ENCODE results near the gene CCNL1.
"Not testable (repeated sequence)": the region's sequence is repeated elsewhere in the genome, so short reads cannot be mapped to it uniquely, and the experiment has no call there.

Gene CCNL1

DNA sequence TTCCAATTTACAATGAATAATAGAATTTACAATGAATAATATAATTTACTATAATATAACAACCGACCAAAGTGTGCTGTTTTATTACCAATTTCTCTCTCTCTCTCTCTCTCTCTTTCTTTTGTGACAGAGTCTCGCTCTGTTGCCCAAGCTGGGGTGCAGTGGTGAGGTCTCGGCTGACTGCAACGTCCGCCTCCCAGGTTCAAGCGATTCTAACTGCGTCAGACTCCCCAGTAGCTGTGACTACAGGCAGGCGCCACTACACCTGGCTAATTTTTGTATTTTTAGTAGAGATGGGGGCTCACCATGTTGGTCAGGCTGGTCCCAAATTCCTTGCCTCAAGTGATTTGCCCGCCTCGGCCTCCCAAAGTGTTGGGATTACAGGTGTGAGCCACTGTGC, 17.0 kb upstream of the CCNL1 start:
- TF ChIP-seq, protein P1, sequence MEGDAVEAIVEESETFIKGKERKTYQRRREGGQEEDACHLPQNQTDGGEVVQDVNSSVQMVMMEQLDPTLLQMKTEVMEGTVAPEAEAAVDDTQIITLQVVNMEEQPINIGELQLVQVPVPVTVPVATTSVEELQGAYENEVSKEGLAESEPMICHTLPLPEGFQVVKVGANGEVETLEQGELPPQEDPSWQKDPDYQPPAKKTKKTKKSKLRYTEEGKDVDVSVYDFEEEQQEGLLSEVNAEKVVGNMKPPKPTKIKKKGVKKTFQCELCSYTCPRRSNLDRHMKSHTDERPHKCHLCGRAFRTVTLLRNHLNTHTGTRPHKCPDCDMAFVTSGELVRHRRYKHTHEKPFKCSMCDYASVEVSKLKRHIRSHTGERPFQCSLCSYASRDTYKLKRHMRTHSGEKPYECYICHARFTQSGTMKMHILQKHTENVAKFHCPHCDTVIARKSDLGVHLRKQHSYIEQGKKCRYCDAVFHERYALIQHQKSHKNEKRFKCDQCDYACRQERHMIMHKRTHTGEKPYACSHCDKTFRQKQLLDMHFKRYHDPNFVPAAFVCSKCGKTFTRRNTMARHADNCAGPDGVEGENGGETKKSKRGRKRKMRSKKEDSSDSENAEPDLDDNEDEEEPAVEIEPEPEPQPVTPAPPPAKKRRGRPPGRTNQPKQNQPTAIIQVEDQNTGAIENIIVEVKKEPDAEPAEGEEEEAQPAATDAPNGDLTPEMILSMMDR (IDR thresholded peaks at IDR 0.05; ENCODE audit: low read depth, low read length, missing control alignments): no peak

DNA sequence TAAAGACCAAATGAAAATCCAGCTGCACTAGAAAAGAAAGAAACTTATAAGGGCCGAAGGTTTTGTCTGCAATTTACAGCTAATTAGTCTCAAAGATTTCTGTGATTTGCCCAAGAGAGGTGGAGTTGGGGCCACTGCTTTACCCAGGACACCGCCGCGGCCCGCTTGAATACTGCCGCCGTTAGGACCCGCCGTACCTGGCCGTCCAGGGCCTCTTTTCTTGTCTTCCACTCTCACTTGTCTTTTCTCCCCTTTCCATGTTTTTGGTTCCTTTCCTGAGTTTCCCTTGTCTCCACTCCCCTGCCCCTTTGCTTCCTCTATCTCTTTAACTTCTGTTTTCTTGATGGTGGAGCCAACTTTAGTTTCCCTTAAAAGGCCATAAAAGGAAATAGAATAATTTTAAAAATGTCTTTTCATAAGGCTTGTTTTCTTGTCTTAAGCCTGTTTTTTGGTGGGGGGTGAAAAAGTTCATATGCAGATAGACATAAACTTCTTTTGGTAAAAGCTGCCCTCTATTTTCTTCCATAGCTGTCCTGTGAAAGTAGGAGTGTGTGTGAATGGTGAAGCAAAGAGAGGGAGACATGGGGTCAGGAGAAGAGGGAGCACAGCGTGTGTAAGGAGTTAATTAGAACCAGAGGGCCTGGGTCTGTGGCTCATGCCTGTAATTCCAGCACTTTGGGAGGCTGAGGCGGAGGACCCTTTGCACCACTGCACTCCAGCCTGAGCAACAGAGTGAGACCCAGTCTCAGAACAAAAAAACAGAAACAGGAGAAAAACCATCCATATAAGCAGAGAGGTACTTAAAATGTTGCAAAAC, 16.0 kb upstream of the CCNL1 start:
- TF ChIP-seq, protein P1 (IDR thresholded peaks at IDR 0.05; ENCODE audit: low read depth, low read length, missing control alignments): no peak
- H3K4me3 ChIP-seq (ENCODE audit: low read depth, low read length): peak overlapping the region; percentile 52
- in situ Hi-C loops (cut with HindIII; ENCODE audit: low sequenced_read_pairs): no loop called here
- no peak for DNase-seq (ENCODE audit: low read depth)

More for the DNA sequence above, 17.0 kb upstream of the CCNL1 start:
- no peak for DNase-seq (ENCODE audit: low read depth)
- in situ Hi-C loops (cut with HindIII; ENCODE audit: low sequenced_read_pairs): no loop called here
- H3K4me3 ChIP-seq (ENCODE audit: low read depth, low read length): no peak overlapping the region

DNA sequence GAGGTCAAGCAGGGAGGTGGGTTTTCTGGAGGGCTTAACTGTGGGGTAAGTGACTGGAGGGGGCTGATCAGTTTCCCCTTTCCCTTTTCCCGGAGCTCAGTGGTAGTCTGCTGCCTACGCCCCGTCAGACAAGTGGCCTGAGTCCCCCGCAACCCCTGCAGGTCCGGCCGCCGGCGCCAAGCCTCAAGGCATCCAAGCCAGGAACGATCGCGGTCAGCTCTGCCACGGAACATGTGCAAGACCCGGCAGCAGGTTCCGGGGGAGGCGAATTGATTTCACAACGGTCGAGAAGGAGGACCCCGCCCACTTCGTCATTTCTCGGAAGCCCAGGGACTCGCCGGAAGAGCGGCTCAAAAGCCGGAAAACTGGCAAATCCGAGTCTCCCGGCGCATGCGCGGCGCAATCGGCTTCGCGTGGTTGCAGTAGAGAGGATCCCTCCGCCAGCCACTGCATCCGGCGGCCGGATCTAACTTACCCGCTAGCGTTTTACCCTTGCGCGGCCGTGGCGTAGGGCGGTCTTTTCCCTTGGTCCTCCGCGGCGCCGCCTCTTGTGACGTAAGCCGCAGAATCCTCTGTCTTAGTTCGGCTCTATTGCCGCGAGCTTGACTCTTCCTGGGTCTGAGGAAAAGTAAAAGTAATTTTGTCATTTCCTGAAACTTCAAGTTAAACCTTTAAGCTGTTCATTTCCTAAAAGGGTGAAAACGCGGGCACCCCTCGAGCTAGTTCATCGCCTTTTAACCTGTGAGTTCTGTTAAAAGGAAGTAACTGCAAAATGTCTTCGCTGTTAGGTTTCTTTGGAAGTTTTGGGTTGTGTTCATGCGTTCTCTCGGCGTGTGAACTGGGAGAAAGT, 14.9 kb upstream of the CCNL1 start:
- peak overlapping the region; percentile 52 for H3K4me3 ChIP-seq (ENCODE audit: low read depth, low read length)
- in situ Hi-C loops (cut with HindIII; ENCODE audit: low sequenced_read_pairs): no loop called here
- DNase-seq (ENCODE audit: low read depth): peak; percentile 100
- TF ChIP-seq, protein P1 (IDR thresholded peaks at IDR 0.05; ENCODE audit: low read depth, low read length, missing control alignments): no peak

DNA sequence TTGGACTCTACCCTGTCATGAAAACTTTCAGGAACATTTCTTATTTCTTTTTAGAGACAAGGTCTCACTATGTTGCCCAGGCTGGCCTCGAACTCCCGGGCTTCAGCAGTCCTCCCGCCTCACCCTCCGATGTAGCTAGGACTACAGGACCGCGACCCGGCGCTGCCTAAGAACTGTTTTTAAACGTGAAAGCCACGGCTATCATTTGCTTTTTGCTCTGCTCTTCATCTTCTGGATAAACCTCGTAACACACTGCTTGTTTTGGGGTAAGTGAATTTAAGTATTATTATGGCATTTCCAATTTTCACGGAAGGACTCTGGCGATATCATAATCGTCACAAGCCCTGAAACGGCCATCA, 14.3 kb upstream of the CCNL1 start:
- peak overlapping the region; percentile 47 for H3K4me3 ChIP-seq (ENCODE audit: low read depth, low read length)
- in situ Hi-C loops (cut with HindIII; ENCODE audit: low sequenced_read_pairs): no loop called here
- TF ChIP-seq, protein P1 (IDR thresholded peaks at IDR 0.05; ENCODE audit: low read depth, low read length, missing control alignments): no peak
- no peak for DNase-seq (ENCODE audit: low read depth)

DNA sequence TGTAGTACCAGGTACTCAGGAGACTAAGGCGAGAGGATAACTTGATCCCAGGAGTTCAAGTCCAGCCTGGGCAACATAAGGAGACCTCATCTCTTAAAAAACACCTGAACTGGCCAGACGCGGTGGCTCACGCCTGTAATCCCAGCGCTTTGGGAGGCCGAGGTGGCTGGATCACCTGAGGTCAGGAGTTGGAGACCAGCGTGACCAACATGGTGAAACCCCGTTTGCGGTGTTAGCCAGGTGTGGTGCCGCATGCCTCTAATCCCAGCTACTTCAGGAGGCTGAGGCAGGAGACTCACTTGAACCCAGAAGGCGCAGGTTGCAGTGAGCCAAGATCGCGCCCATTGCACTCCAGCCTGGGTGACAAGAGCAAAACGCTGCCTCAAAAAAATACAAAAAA, 13.4 kb upstream of the CCNL1 start:
- H3K4me3 ChIP-seq (ENCODE audit: low read depth, low read length); in situ Hi-C loops (cut with HindIII; ENCODE audit: low sequenced_read_pairs); DNase-seq (ENCODE audit: low read depth): not testable (repeated sequence)

DNA sequence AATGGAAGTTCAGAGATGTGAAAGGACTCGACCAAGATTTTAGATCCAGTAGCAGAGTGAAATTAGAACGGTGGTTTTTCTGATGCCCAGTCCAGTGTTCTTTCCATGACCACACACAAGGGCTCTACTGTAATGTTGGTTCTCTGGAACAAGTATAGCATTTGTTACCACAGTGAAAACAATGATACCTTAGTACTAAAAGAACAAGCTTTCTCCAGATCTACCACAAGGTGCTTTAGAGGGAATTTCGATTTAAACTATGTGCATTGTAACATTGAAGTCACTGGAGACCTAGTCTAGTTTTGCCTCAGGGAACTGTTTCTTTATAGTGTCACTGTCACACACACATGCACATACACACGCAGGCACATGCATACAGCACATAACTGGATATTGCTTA, 12.8 kb upstream of the CCNL1 start:
- in situ Hi-C loops (cut with HindIII; ENCODE audit: low sequenced_read_pairs): no loop called here
- DNase-seq (ENCODE audit: low read depth): no peak
- TF ChIP-seq, protein P1 (IDR thresholded peaks at IDR 0.05; ENCODE audit: low read depth, low read length, missing control alignments): no peak

DNA sequence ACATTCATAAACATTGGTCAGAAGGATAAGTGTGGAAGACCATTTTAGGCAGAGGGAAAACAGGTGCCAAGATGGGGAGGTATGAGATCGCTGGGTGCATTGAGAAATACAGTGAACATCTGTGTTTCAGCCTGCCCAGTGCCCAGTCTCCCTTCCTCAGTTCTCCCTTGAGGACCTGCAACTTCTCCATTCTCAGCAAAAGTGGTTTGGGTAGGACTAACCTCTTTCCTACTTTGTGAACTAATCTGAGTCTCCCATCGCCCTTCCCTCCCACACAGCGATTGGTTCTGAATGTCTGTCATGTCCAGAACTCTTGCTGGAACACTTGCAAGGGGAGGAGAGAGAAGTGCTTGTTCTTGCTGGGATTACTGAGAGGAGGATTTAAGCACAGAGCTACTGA, 10.9 kb upstream of the CCNL1 start:
- TF ChIP-seq, protein P1 (IDR thresholded peaks at IDR 0.05; ENCODE audit: low read depth, low read length, missing control alignments): no peak
- in situ Hi-C loops (cut with HindIII; ENCODE audit: low sequenced_read_pairs): no loop called here

More for the DNA sequence above, 12.8 kb upstream of the CCNL1 start:
- H3K4me3 ChIP-seq (ENCODE audit: low read depth, low read length): no peak overlapping the region

More for the DNA sequence above, 10.9 kb upstream of the CCNL1 start:
- no peak overlapping the region for H3K4me3 ChIP-seq (ENCODE audit: low read depth, low read length)
- no peak for DNase-seq (ENCODE audit: low read depth)

All from astrocyte of the cerebellum (primary cell).